Glomerular visceral epithelial cell (primary cell): ENCODE results near the gene HAUS1.

Experiments used
- DNase-seq: peaks from one replicate; pipeline ENCODE4 v3.0.0-alpha.2; 2016; ENCODE audit errors: extremely low spot score

The HAUS1 gene, protein sequence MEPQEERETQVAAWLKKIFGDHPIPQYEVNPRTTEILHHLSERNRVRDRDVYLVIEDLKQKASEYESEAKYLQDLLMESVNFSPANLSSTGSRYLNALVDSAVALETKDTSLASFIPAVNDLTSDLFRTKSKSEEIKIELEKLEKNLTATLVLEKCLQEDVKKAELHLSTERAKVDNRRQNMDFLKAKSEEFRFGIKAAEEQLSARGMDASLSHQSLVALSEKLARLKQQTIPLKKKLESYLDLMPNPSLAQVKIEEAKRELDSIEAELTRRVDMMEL

GRCh38 chr18:46104128-46104911, at the start of gene HAUS1:
Gene HAUS1, plus strand, starts transcription at chr18:46104385. Its CDS starts 27 bp downstream, at chr18:46104412.
- DNase-seq = peak; percentile 94

DNA sequence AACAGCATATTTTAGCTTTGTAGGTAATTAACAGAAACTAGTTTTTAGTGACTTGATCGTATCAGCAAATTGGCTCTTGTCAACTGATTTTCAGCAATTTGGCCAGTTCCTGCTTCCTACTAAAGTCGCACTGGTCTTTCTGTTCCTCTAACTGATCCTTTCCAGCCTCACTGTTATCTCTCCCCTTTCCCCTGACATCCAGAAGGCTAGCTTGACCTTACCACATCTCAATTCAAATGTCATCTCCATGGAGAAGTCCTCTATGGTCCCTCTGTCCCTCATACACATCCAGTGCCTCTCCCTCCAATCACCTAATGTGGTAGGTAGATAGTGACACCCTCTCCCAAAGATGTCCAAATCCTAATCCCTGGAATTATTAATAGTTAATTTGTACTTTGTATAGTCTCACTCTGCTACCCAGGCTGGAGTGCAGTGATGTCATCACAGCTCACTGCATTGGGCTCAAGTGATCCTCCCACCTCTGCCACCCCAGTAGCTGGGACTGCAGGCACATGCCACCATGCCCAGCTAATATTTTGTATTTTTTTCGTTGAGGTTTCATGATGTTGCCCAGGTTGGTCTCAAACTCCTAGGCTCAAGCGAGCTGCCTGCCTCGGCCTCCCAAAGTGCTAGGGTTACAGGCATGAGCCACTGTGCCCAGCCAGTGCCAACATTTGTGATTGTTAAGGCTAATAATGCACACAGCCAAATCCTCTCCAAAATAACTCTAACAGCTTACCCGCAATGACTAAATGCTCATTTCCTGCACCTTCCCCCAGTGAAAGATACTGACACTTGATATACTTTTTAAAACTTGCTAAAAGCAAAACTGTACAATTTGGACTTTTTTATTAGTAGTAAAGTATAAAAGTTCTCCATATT, 49.0 kb upstream of the HAUS1 start:
- DNase-seq = no peak

GRCh38 chr18:46055838-46056230, 48.4 kb upstream of the HAUS1 start:
- no peak for DNase-seq

DNA sequence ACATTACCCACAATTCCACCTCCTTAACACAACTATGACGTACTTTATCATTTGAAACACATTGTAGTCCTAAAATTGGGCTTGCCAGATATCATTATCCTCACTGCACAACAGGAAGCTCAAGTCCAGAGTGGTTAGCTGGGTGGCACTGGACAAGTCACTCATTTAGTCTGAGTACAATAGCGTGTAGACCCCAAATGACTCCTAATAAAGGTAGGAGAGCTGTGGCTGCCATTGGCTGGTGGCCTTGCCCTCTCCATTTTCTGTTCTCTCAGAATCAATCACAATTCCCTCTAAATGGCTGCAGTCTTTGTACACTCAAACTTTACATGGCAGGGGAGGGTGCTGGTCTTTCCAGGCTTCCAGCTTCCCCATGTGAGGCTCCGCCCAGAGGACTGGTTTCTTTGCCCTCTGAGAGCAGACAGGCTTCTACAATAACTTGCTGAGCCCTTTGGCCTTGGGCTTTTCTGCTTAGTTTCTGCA, 43.8 kb upstream of the HAUS1 start:
- no peak for DNase-seq

GRCh38 chr18:46061387-46061786, 42.8 kb upstream of the HAUS1 start:
- no peak for DNase-seq

- DNase-seq = no peak
Measured at GRCh38 chr18:46061796-46062195, 42.4 kb upstream of the HAUS1 start.

GRCh38 chr18:46062781-46063180, 41.4 kb upstream of the HAUS1 start:
- no peak for DNase-seq

DNA sequence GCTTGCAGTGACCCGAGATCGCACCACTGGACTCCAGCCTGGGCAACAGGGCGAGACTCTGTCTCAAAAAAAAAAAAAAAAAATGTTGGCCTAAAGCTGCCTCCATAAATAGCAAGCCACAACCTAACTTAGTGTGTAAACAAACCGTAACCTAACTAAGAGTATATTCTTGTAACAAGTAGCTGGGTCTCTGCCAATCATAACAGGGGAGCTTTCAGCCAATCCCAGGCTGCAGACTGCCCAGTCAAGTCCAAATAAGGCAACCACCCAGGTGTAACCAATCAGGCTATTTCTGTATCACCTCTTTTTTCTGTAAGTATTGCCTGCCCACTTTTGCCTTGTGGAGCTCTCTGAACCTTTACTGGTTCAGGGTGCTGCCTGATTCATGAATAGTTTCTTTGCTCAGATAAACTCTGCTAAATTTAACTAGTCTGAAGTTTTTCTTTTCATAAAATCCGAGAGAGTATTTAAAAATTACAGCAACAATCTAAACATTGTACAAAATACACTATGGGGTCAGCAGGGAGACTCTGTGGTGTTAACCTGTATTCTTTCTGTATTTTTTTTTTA, 36.7 kb upstream of the HAUS1 start:
- no peak for DNase-seq

DNA sequence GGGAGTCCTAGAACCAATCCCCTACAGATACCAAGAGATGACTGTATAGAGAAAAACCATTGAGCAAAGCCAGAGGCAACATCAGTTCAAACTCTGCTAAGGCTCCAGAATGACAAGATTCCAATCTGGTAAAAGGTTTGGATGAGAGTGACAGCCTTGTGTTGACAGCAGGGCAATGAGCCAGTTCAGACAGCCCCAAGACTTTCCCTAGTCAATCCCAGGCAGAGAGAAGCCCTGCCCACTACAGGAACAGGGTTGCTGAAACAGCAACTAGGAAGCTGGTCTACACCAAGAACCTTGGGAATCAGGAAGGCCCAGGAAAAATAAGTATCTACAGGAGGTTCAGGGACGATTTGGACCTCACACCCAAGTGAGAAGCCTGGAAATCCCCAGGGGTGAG, 35.4 kb upstream of the HAUS1 start:
- DNase-seq = no peak

GRCh38 chr18:46069524-46069923, 34.7 kb upstream of the HAUS1 start:
- peak; percentile 48 for DNase-seq

- no peak for DNase-seq
Measured at GRCh38 chr18:46070232-46070631, 34.0 kb upstream of the HAUS1 start.

GRCh38 chr18:46070815-46071652, 33.2 kb upstream of the HAUS1 start:
- DNase-seq = no peak

GRCh38 chr18:46071653-46072375, 32.4 kb upstream of the HAUS1 start, which contains the start of gene PSTPIP2:
Gene PSTPIP2, minus strand, starts transcription at chr18:46072260. Its CDS starts 72 bp downstream, at chr18:46072188.
- peak; percentile 64 for DNase-seq

DNA sequence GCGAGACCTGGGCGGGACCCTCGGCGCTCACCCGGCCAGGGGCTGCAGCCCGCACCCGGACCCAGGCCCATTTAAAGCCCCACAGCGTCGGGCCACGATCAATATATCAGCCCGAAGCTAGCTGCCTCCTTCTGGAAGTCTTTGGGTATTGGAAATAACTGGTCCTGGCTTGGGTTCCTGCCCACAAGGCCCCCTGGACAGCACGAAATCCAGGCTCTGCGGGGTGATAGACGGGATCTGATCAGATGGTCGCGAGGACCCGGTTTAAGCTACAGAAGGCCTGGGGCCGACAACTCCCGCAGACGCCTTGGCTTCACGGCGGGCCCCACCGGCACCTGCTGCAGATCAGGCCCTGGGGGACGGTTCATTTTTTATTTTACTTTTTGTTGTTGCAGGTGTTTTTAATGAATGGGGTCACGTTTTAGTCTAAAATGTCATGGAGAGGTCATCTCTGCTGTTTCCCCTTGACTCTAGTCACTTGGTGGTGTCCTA, 31.8 kb upstream of the HAUS1 start:
- DNase-seq = no peak

DNA sequence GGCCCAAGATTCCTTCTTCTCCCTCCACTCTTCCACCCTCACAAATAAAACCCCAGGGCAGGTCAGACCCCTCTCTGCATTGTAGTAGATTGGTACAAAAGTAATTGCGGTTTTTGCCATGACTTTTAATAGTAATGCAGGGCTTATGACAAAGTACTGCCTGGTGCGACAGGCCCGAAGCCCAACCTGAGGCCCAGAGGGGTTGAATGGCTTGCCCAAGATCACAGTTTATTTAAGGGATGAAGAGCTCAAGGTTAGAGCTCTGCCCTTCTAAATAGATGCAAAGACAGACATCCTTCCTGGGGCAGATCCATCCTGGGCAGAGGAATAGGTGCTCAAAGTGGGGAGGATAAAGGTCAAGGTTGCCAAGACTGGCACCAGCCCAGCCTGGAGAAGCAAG, 31.2 kb upstream of the HAUS1 start:
- DNase-seq = no peak

- DNase-seq = peak; percentile 72
Measured at GRCh38 chr18:46073474-46074331, 30.5 kb upstream of the HAUS1 start.

DNA sequence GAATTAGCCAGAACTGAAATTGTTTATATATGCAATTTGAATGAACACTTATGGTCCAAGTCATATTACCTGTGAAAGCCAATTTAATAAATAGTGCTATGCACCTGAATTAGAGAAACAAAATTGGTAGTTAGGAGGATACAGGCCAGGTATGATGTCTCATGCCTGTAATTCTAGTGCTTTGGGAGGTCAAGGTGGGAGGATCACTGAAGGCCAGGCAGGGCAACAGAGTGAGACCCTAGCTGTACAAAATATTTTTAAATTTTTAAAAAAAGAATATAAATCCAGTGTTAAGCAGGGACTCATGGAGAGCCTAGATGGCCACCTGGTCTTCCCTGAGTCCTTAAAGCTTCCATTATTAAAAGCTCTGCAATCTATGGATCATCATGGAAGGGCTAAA, 24.8 kb upstream of the HAUS1 start:
- no peak for DNase-seq

- DNase-seq = no peak
Measured at GRCh38 chr18:46080156-46080555, 24.0 kb upstream of the HAUS1 start.

DNA sequence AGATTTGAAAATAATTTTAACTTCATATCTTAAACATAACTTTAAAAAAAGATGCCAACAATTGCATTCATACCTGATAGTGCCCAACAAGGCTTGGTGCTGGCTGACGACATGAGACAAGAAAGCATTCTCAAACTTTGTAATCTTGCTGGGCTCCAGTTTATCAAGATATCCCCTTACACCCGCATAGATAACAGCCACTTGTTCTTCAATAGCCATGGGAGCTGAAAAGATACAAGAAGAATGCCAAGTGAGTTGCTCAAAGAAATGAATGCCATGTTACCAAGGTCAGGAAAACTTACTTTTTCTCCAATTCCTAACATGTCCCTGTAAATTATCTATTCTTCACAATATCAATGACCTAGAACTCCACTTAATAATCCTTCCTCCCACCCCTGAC, 19.8 kb upstream of the HAUS1 start:
- no peak for DNase-seq
